Measurements from ENCODE around the gene COL6A5. TPM values are rescaled to one million over a fixed set of nuclear protein-coding genes. Genes with fewer than 3 reads are reported as not detected.

COL6A5 gene
- total RNA-seq, 1 donor from 2014 or later: not detected

- H3K27ac Mint-ChIP-seq: no peak overlapping the region
- no peaks in the 10 kb centered on the region for H3K9me3 Mint-ChIP-seq
- CTCF ChIA-PET: no interaction called here
- no peaks in the 10 kb centered on the region for H3K36me3 Mint-ChIP-seq (ENCODE audit: low read depth)
- no peaks in the 10 kb centered on the region for H3K4me1 Mint-ChIP-seq
- intact Hi-C loops (cut with micrococcal nuclease): no loop called here
- H3K27me3 Mint-ChIP-seq: peaks cover under 1% of the 10 kb centered on the region
- DNase-seq: no peak
- H3K4me3 Mint-ChIP-seq: no peak overlapping the region
- POLR2A ChIA-PET: interaction anchor here (0.7 kb wide), 1 partner anchor 23 kb away, joined by 3 read pairs; no protein-coding TSS in a partner anchor
- ATAC-seq (ENCODE audit: low read depth): no peak
- no peak for TF ChIP-seq CTCF (IDR thresholded peaks at IDR 0.05)
Observed at GRCh38 chr3:130459944-130460343, 114.5 kb downstream of the COL6A5 start.

- no peak for TF ChIP-seq CTCF (IDR thresholded peaks at IDR 0.05)
- peaks cover 6% of the 10 kb centered on the region for H3K27me3 Mint-ChIP-seq
- no peak overlapping the region for H3K27ac Mint-ChIP-seq
- ATAC-seq (ENCODE audit: low read depth): no peak
- H3K36me3 Mint-ChIP-seq (ENCODE audit: low read depth): no peaks in the 10 kb centered on the region
- ChIA-PET CTCF (no interaction called here), POLR2A (no interaction called here)
- no peak overlapping the region for H3K4me3 Mint-ChIP-seq
- intact Hi-C loops (cut with micrococcal nuclease): no loop called here
- DNase-seq: no peak
- no peaks in the 10 kb centered on the region for H3K9me3 Mint-ChIP-seq
- H3K4me1 Mint-ChIP-seq: no peaks in the 10 kb centered on the region
Observed at GRCh38 chr3:130462089-130462488, 116.6 kb downstream of the COL6A5 start.

- no peak overlapping the region for H3K4me3 Mint-ChIP-seq
- intact Hi-C loops (cut with micrococcal nuclease): no loop called here
- no peaks in the 10 kb centered on the region for H3K4me1 Mint-ChIP-seq
- DNase-seq (no peak), ATAC-seq (ENCODE audit: low read depth) (no peak)
- CTCF ChIA-PET: no interaction called here
- H3K36me3 Mint-ChIP-seq (ENCODE audit: low read depth): no peaks in the 10 kb centered on the region
- peaks cover 6% of the 10 kb centered on the region for H3K27me3 Mint-ChIP-seq
- POLR2A ChIA-PET: no interaction called here
- TF ChIP-seq CTCF (IDR thresholded peaks at IDR 0.05): no peak
- H3K9me3 Mint-ChIP-seq: no peaks in the 10 kb centered on the region
- H3K27ac Mint-ChIP-seq: no peak overlapping the region
Observed at GRCh38 chr3:130463221-130463620, 117.7 kb downstream of the COL6A5 start.

- Mint-ChIP-seq H3K36me3 (ENCODE audit: low read depth) (no peaks in the 10 kb centered on the region), H3K9me3 (no peaks in the 10 kb centered on the region), H3K4me1 (no peaks in the 10 kb centered on the region), H3K27ac (no peak overlapping the region), H3K27me3 (peaks cover 6% of the 10 kb centered on the region), H3K4me3 (no peak overlapping the region)
- no peak for DNase-seq
- ATAC-seq (ENCODE audit: low read depth): no peak
- POLR2A ChIA-PET: no interaction called here
- no peak for TF ChIP-seq CTCF (IDR thresholded peaks at IDR 0.05)
- intact Hi-C loops (cut with micrococcal nuclease): no loop called here
- CTCF ChIA-PET: no interaction called here
Observed at GRCh38 chr3:130465521-130465920, 120.0 kb downstream of the COL6A5 start.

- H3K27me3 Mint-ChIP-seq: peaks cover 10% of the 10 kb centered on the region
- POLR2A ChIA-PET: no interaction called here
- H3K27ac Mint-ChIP-seq: no peak overlapping the region
- CTCF ChIA-PET: no interaction called here
- no peaks in the 10 kb centered on the region for H3K36me3 Mint-ChIP-seq (ENCODE audit: low read depth)
- H3K4me1 Mint-ChIP-seq: no peaks in the 10 kb centered on the region
- no peaks in the 10 kb centered on the region for H3K9me3 Mint-ChIP-seq
- DNase-seq (no peak), ATAC-seq (ENCODE audit: low read depth) (no peak)
- no peak for TF ChIP-seq CTCF (IDR thresholded peaks at IDR 0.05)
- intact Hi-C loops (cut with micrococcal nuclease): no loop called here
- no peak overlapping the region for H3K4me3 Mint-ChIP-seq
Observed at GRCh38 chr3:130468311-130468710, 122.8 kb downstream of the COL6A5 start.
